T1000 (cell line): ENCODE data around the gene PHF11.

ENCODE experiments used
- DNase-seq: peaks from one replicate; lab custom pipeline; 2025; ENCODE audit warnings: mixed read lengths; lab: John Stamatoyannopoulos, UW

Gene PHF11

DNA sequence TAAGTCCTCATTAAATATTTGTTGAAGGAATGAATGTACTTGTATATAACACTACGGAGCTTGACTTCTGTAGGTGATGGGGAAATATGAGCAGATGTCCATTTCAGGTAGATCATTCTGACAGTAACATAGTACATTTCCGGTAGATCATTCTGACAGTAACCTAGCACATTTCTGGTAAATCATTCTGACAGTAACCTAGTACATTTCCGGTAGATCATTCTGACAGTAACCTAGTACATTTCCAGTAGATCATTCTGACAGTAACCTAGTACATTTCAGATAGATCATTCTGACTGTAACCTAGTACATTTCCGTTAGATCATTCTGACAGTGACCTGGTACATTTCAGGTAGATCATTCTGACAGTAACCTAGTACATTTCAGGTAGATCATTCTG lies 2.5 kb downstream of the PHF11 start:
- DNase-seq = no peak

DNA sequence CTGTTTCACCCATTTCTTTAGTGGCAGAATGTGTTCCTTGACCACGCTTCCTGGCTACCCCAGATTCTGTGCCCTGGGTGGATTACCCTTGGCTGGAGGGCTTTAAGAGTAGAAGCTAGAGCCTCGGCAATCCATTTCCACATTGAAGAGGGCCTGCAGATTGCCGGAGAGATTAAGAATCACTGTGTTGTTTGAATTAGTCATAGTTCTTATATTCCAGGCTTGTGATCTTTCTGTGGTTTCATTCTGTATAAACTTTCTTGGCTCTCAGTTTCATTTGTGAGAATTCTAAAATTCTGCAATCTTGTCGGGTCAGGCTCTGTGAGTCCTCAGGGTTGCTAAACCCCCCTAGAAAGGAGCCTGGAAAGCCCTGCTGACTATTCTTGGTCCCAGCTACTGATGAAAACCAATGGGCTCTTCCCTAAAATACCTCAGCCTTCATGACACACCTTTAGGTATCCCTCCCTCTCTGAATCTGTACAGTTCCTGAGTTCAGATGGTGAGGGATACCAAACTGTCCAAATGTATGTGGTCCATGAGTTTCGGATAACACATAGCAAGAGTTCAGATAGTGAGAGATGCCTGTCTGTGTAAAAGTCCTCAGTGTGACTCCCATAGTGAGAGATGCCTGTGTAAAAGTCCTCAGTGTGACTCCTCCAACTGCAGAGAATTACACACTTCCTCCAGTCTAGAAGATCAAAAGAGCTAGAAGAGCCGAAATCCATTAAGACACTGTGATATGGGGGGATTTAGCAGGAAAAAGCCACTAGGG lies 4.3 kb downstream of the PHF11 start:
- no peak for DNase-seq

DNA sequence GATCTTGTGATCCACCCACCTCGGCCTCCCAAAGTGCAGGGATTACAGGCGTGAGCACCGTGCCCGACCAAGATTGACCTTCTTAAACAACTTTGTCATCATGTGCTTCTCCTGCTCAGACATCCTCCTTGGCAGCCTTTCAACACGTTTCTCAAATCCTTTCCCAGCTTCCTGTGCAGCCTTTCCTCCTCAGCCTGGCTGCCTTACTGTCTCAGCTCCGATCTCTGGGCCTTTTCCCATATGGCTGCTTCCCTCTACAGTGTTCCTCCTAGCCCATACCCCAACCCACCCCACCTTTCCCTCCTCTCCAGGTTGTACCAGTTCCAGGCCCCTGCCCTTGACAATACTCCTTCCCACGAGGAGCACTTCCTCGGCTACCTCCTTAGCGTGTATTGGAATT lies 7.2 kb downstream of the PHF11 start:
- DNase-seq = no peak

DNA sequence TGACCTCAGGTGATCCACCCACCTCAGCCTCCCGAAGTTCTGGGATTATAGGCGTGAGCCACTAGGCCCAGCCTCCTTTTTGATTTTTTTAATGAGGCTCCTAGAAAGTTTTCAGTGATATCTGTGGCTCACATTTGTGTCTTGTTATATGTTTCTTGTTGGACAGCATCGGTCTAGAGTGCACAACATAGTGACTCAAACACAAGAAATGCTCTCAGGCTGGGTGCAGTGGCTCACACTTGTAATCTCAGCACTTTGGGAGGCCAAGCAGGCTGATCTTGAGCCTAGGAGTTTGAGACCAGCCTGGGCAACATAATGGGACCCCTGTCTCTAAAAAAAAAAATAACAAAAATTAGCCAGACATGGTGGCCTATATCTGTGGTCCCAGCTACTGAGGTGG lies 8.2 kb downstream of the PHF11 start:
- no peak for DNase-seq

DNA sequence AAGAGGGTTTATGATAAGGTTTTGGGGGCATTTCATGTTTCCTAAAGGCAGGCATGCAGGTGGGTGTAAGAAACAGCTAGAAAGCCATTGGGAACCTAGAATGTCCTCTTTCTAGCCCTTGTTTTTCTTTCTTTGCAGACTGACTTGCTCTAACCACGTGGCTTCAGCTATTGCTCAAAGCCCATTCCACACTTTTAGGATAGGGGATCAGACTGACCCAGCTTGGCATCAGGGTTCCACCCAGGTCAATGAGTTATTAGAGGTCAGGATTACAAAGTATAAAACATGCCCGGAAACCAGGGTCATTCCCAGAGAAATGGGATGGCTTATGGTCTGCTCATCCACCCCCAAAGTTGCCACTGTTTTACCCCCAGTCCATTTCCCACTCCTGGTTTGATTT lies 16.8 kb downstream of the PHF11 start:
- DNase-seq = no peak

DNA sequence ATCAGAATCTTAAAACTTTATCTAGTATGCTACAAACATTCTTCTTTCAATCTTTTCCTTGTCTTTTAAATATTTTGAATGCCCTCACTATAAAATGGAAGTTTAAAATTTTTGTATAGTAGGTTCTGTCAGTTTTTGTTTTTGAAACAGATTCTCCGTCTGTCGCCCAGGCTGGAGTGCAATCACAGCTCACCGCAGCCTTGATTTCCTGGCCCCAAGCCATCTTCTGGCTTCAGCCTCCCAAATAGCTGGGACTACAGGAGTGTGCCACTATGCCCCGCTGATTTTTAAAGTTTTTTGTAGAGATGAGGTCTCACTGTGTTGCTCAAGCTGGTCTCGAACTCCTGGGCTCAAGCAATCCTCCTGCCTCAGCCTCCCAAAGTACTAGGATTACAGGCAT lies 20.7 kb downstream of the PHF11 start:
- no peak for DNase-seq

DNA sequence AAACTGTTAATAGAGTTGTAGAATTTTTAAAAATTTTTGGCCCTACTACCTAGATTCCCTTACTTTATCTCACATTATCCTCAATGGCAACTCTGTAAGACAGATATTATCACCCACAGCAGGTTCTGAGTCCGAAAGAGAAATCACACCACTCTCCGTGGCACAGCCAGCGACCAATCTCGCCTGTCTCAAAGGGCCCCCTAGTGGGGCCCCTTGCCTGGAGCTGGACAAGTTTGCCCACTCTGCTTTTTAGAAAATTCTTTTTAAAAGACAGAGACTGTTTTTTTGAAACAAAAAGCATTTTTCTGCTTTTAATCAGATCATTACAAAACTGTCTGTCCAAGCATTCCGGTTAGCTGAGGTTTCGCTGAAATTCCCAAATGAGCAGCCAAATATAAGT lies 21.7 kb downstream of the PHF11 start:
- no peak for DNase-seq

DNA sequence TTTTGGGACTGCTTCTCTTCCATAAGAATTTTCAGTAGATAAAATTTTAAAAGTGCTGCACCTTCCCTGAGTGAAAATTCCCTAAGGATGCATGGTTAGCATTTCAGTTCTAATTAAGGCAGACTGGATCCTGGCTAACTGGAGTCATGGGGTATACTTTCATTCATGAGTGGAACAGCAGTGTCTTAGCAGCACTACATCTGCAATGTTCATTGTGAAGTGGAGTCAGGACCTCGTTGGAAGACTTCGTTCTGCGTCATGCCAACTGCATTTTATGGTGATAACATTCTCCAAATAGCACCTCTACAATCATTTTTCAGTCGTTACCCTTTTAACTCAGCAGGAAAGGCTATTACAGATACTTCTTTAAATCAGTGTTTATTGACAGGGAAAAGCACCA lies 25.5 kb downstream of the PHF11 start:
- no peak for DNase-seq

DNA sequence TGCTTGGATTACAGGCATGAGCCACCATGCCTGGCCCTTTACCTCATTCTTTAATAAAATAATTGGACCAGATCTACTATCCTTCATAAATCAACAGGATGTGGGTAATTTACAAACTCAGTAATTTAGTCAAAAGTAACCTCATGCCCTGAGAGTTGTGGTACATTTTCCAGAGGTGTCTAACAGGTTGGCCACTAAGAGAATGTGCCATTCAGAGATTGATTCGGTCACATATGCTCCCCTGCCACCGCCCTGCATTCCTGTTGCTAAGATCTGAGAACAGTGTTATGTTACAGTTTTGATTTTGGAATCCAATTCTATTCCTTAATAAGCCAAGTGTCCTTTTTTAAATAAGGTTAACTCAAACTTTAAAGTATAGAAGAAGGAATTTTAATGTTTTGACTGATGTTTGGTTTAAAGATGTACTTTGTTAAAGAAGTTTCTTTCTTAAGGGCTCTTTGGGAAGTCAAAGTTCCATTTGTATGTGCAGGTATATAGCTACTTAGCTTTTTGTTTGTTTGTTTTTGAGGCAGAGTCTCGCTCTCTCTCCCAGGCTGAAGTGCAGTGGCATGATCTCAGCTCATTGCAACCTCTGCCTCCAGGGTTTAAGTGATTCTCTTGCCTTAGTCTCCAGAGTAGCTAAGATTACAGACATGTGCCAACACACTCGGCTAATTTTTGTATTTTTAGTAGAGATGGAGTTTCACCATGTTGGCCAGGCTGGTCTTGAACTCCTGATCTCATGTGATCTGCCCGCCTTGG lies 29.2 kb downstream of the PHF11 start:
- no peak for DNase-seq

DNA sequence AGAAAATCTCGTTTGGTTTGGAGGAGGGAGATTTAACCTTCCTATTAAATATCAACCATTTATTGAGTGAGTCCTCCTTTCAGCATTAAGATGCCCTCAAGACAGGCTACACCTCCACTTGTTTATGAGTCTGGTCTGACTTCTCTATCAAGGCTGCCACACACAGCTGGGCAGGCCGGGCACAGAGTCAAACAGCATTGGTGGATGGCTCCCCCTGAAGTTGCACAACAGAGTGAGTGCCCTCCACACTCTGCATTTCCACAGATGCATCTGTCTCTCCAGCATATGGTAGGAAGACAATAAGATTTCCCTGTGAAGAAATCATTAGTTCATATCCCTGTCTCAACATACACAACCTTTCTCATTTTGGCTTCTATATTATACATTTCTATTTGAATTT lies 31.4 kb downstream of the PHF11 start:
- no peak for DNase-seq

DNA sequence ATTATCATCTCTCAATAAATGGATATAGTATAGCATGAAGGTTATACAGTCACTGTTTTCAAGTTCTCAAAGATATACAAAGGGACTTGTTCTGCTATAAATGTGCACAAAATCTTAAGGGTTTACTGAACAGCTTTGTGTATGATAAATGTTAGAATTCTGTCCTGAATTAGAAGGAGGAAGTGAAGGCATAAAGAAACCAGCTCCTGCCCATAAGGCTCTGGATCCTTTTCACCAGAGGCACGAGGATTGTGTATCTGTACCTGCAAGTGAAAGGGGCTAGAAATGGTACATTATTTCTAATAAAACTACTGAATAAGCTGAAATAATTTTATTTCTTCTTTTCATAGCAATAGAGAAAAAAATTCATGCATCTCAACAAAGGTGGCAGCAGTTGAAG lies 32.4 kb downstream of the PHF11 start:
- no peak for DNase-seq

DNA sequence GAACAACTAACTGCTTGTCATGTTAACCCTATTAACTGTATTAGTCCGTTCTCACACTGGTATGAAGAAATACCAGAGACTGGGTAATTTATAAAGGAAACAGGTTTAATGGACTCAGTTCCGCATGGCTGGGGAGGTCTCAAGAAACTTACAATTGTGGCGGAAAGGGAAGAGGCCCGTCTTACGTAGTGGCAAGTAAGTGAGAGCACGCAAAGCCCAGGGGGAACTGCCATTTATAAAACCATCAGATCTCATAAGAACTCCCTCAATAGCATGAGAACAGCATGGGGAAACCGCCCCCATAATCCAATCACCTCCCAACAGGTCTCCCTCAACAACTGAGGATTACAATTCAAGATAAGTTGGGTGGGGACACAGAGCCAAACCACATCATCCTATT lies 34.7 kb downstream of the PHF11 start:
- no peak for DNase-seq

DNA sequence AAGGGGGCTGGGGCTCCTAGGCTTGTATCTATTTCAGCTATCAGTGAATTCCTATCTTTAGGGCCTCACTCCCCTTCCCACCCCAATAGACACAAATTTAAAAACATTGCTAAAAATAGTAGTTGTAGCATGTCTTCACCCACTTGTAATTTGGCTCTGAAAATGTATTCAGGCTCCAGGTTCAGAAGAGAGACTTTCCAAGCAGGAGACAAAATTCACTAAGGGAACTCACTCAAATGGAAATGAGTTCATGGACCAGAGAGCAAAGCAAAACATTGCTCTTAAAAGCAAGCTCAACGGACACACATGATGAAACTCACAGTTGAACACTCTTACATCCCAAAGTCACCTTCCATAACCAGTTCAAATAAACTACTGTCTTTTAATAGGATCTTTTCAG lies 36.8 kb downstream of the PHF11 start:
- DNase-seq = no peak

DNA sequence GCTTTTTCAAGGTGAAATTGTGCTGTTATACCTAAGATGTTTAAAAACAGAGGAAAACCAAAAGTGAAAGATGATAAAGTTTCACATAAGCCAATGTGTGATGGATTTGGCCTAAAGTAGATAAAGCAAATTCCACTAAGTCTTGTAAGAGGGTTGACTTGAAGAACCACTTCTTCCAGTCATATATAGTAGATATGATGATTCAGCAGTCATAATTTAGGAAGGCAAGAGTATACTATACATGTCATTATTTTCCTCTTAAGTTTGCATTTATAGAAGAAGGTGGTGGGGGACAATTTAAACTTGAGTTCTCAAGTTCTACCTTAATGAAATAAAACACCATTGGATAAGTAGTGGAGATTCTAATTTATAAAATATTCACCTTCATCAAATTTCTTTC lies 37.3 kb downstream of the PHF11 start:
- DNase-seq = no peak

DNA sequence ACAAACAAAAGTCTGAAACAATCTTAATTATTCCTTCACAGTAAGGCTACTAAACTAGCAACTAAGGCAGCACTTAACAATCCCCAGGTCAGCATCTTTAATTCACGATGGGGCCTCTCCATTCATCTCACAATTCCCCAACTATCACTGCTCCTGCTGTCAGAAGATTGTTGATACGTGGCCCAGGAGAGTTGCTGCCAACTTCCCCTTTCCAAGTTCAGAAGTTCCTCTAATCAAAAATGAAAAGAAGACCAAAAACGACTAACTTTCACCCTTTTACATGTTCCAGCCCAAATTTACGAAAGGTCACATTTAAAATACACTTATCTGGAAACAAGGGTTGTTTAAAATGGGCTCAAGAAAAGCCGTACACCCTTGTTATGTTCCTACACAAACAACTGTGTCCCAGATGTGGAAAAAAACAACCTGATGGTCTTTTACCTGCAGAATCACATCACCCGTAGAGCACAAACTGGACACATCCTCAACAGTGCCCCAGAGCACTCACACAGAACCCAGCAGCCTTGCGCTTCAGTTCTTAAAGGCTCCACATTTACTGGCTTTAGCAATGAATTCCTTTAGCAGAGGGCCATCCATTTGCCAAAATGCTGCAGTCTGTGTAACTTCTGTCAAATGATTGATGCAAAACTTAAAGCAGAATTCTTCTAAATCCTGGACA lies 38.0 kb downstream of the PHF11 start:
- DNase-seq = no peak

DNA sequence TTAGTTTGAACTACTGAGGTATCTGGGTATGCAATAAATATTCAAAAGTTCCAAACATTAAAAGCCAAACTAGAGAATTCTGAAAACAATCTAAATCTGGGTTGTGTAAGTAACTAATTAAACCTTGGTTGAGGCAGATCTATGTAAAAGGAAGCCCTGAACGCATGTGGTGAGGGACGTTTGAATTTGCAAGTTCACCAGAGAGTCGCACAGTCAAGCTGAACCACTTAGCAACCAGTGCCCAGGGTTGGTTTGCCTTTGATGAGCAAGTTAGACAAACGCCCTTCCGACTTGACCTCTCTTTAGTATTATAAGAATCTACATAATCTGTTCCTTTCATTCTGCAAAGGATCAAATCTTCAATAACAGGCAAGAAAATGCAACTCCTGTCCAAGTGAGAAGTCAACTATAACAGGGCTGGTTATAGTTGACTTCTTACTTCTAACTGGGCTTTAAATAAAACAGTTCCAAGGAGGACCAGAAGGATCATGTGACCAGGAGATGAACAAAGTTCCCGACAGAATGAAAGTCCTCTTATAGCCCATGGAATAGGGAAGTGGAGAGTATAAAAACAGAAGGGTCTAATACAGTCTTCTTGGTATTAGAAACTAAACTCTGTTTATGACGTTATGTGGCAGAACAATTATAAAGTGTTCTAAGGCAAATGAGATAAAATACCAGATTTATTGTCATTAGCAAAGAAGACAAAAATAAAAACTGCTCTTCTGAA lies 40.6 kb downstream of the PHF11 start:
- DNase-seq = no peak

DNA sequence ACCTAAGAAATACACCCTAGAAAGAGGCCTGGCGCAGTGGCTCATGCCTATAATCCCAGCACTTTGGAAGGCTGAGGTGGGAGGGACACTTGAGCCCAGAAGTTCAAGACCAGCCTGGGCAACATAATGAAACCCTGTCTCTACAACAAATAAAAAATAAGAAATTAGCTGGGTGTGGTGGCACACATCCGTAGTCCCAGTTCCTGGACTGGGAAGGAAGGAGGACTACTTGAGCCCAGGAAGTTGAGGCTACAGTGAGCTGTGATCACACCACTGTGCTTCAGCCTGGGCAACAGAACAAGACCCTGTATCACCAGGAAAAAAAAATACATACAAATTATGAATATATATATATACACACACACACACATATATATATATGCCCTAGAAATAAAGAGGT lies 42.7 kb downstream of the PHF11 start:
- DNase-seq = no peak

DNA sequence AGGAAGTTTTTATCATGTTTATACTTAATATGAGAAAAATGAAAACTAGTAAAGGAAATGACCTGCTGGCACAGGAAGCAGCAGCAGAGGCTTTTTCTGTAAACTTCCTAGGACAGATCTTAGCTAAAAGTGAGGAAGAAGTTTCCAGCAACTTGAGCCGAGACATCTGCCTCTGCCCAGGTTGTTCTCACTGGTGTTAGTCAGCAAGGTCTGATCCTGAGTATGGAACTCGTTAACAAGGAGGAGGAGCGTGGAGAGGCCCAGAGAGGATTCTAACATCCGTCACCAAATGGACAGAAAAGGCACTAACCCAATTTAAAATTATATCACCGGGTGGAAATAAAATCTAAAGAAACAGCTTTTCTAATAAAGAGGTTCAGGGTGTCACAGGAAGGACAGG lies 43.6 kb downstream of the PHF11 start:
- DNase-seq = no peak

DNA sequence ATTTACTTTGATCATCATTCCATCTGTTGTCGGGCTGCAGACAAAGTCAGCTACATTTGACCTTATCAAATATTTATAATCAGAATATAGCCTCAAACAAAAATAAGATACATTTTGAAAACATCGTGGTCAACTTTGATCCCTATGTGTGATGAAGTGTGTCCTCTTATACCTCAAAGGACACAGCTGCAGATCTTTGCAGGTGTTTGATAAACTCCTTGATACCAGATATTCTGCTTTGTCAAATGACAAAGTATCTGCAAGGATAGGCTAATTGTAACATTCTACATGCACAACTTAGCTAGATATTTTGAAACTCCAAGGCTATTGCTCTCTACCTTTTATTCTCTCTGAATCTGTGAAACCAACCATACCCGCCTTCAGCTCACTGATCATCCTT lies 44.0 kb downstream of the PHF11 start:
- DNase-seq = no peak

DNA sequence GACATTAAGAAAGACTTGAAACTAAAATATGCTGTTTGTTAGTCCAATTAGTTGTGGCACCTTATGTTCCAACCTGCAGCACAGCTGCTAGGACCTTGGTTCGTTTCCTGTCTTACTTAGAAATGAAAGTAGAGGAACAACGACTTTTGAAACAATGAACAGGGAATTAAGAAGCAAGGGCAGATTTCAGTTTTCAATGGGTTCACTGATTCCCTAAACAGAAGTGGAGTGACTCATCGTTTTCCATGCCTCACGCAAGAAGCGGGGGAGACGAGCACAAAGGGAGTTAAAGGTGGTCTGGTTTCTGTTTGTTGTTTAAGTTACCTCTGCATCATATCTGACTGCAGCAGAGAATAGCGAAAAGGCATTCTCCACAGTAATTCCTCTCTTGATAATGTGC lies 44.8 kb downstream of the PHF11 start:
- no peak for DNase-seq

DNA sequence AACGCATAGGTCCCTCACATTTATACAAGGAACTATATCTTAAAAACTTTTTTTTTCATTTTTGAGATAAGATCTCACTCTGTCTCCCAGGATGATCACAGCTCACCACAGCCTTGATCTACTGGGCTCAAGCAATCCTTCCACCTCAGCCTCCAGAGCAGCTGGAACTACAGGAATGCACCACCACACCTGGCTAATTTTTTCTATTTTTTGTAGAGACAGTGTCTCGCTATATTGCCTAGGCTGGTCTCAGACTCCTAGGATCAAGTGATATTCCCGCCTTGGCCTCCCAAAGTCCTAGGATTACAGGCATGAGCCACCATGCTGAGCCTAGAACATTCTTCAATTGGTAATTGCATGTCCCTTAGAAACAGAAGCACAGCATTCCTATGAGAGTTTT lies 47.9 kb downstream of the PHF11 start:
- no peak for DNase-seq

DNA sequence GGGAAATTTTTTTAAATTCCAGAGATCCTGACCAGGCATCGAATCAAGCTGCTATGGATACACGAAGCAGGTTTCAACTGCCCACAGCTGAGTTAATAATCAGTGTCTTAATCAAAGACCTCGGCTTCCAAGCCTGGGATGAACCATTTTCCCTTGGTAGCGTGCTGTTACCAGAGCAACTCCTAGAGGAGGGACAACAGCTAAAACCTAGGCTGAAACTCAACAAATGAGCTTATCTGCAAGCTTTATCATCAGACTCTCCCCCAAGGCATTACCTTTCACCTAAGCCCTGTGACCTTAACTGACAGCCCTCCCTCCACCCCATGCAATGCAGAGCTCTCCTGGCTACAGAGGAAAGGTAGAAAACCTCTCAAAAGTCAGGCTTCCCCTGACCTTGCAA lies 49.9 kb downstream of the PHF11 start:
- DNase-seq = no peak

DNA sequence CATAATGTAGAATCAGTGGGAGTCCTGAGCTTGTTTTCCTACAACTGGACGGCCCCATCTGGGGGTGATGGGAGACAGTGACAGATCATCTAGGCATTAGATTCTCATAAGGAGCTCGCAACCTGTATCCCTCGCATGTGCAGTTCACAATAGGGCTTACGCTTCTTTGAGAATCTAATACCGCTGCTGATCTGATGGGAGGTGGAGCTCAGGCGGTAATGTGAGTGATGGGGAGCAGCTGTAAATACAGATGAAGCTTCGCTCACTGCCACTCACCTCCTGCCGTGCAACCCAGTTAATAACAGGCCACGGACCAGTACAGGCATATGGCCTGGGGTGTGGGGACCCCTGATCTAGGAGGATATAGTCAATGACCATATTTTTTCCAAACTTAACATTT lies 50.8 kb downstream of the PHF11 start:
- DNase-seq = no peak
